Thyroid gland (tissue), 4 donors: ENCODE measurements around the gene CPT1C. TPM values are rescaled to one million over a fixed set of nuclear protein-coding genes. Genes with fewer than 3 reads are reported as not detected.

Experiments
- DNase-seq, 2 donors: peaks; one replicate each; pipeline ENCODE4 v3.0.0-alpha.2; 2019
- H3K27ac ChIP-seq, 3 donors: fragments of 200-600 bp; sonication (generic); 1 replicate in 2 of 3; 2 replicates in 1 of 3; pipeline ENCODE4 v1.5.1; 2016 to 2019; ENCODE audit warnings: mild to moderate bottlenecking in 1 of 3, moderate library complexity in 1 of 3
- H3K27me3 ChIP-seq: fragments of 200-600 bp; sonication (generic); one replicate; pipeline ENCODE4 v1.5.1; 2019
- H3K36me3 ChIP-seq, 2 donors: fragments of 200-600 bp; sonication (generic); one replicate each; pipeline ENCODE4 v1.5.1; 2016 to 2019
- H3K4me1 ChIP-seq, 2 donors: fragments of 200-600 bp; sonication (generic); one replicate each; pipeline ENCODE4 v1.5.1; 2017 to 2019
- H3K4me3 ChIP-seq, 3 donors: fragments of 200-600 bp; sonication (generic); replicated peaks in 1 of 3; 1 replicate in 2 of 3; 2 replicates in 1 of 3; pipeline ENCODE4 v1.5.1; 2016; ENCODE audit warnings: mild to moderate bottlenecking in 1 of 3
- H3K9me3 ChIP-seq: fragments of 200-600 bp; sonication (generic); one replicate; pipeline ENCODE4 v1.5.1; 2017
- POLR2A ChIP-seq, 2 donors: fragments of 450-650 bp; IDR thresholded peaks; one replicate each; pipeline ENCODE4 v1.6.1; 2017; ENCODE audit warnings: antibody characterized with exemption in 2 of 2, mild to moderate bottlenecking in 2 of 2, moderate library complexity in 1 of 2
- WGBS, 2 donors: methylation state at CpG; one replicate each; pipeline ENCODE4 v1.1.5; 2017; 5-methylcytosine and 5-hydroxymethylcytosine counted together
- intact Hi-C: fragments of 100-400 bp; cut with DNase I; formaldehyde crosslinking; loops from one replicate; pipeline ENCODE4 v1.15.1; 2023
- total RNA-seq, 4 donors: library from RNA; depleted of rRNA; stranded (reverse); fragments of >200 nt; gene quantifications; one replicate each; pipeline ENCODE4 v1.2.3, GENCODE V29; 2016
- TF ChIP-seq, protein P1 (sequence below), 6 experiments: fragments of 200-600 bp in 3 of 6; fragments of 450-650 bp in 3 of 6; sonication (generic) in 3 of 6; IDR thresholded peaks; one replicate each; pipeline ENCODE4 v1.5.1; 2016 to 2019; ENCODE audit warnings: antibody characterized with exemption in 6 of 6, mild to moderate bottlenecking in 2 of 6, inconsistent platforms in 1 of 6, moderate library complexity in 1 of 6

The CPT1C gene
- total RNA-seq, 4 donors from 2014 or later = 1.9 to 3.9 (median 2.6) TPM

DNA sequence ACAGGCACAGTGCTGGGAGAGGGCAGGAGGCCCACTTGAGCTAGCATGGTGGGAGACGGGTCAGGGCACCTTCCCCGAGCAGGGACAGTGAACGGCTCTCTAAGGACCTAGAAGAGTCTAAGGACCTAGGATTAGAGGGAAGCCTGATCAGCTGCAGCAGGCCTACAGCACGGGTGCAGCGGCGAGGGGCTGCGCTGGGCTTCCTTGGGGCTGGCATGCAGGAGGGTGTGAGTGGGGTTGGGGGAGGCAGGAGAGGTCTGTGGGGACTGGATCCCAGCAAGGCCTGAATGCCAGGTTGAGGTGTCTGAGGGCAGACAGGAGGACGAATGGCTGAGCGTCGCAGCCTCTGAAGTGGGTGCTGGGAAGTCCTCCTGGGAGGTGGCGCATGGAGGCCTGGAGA lies 45.3 kb upstream of the CPT1C start:
- Histone ChIP-seq H3K27me3 (no peaks in the 10 kb centered on the region), H3K36me3 (peaks cover 22 to 24% of the 10 kb centered on the region in 2 donors), H3K9me3 (no peaks in the 10 kb centered on the region), H3K4me1 (peaks cover 17 to 27% of the 10 kb centered on the region in 2 donors), H3K4me3 (no peak overlapping the region), H3K27ac (no peak overlapping the region)
- intact Hi-C loops = no loop called here
- 91 to 95% methylated on average over 4 to 10 of the region's 11 CpGs for WGBS, 2 donors
- TF ChIP-seq, protein P1, sequence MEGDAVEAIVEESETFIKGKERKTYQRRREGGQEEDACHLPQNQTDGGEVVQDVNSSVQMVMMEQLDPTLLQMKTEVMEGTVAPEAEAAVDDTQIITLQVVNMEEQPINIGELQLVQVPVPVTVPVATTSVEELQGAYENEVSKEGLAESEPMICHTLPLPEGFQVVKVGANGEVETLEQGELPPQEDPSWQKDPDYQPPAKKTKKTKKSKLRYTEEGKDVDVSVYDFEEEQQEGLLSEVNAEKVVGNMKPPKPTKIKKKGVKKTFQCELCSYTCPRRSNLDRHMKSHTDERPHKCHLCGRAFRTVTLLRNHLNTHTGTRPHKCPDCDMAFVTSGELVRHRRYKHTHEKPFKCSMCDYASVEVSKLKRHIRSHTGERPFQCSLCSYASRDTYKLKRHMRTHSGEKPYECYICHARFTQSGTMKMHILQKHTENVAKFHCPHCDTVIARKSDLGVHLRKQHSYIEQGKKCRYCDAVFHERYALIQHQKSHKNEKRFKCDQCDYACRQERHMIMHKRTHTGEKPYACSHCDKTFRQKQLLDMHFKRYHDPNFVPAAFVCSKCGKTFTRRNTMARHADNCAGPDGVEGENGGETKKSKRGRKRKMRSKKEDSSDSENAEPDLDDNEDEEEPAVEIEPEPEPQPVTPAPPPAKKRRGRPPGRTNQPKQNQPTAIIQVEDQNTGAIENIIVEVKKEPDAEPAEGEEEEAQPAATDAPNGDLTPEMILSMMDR (IDR thresholded peaks at IDR 0.05) = no peak
- TF ChIP-seq POLR2A (IDR thresholded peaks at IDR 0.05) = no peak
- no peak for DNase-seq

DNA sequence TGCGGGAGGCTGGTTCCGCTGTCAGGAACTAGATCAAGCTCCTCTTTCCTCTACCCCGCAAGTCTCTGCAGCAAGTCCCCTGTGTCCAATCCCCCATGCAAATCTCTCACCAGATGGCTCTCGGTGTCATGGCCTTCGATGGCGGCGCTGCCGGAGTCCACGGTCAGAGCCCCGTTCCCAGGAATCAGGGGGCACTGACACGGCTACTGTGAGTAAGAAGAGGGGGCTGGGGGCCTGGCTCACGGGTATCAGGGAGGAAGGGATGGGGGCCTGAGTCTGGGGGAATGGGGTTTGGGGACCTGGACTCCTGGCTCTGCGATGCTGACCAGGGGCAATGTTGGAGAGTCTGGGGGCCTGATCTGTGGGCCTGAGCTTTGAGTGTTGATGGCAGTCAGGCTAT lies 44.9 kb upstream of the CPT1C start:
- H3K4me3 ChIP-seq = no peak overlapping the region
- H3K9me3 ChIP-seq = no peaks in the 10 kb centered on the region
- H3K36me3 ChIP-seq = peaks cover 25% of the 10 kb centered on the region in 2 donors
- intact Hi-C loops = no loop called here
- 92 to 94% methylated on average over 11 of the region's 13 CpGs for WGBS, 2 donors
- TF ChIP-seq, protein P1 (IDR thresholded peaks at IDR 0.05) = no peak
- no peak for TF ChIP-seq POLR2A (IDR thresholded peaks at IDR 0.05)
- no peak for DNase-seq
- H3K27me3 ChIP-seq = no peaks in the 10 kb centered on the region
- H3K27ac ChIP-seq = no peak overlapping the region
- H3K4me1 ChIP-seq = peaks cover 15 to 25% of the 10 kb centered on the region in 2 donors

GRCh38 chr19:49646586-49646985 lies 44.3 kb upstream of the CPT1C start:
- Histone ChIP-seq H3K4me1 (peaks cover 9 to 20% of the 10 kb centered on the region in 2 donors), H3K27ac (no peak overlapping the region), H3K9me3 (no peaks in the 10 kb centered on the region), H3K36me3 (peaks cover 30 to 31% of the 10 kb centered on the region in 2 donors), H3K4me3 (no peak overlapping the region), H3K27me3 (no peaks in the 10 kb centered on the region)
- no peak for DNase-seq
- 91 to 96% methylated on average over 14 to 17 of the region's 17 CpGs for WGBS, 2 donors
- intact Hi-C loops = no loop called here
- TF ChIP-seq POLR2A (IDR thresholded peaks at IDR 0.05) = no peak
- TF ChIP-seq, protein P1 (IDR thresholded peaks at IDR 0.05) = no peak

DNA sequence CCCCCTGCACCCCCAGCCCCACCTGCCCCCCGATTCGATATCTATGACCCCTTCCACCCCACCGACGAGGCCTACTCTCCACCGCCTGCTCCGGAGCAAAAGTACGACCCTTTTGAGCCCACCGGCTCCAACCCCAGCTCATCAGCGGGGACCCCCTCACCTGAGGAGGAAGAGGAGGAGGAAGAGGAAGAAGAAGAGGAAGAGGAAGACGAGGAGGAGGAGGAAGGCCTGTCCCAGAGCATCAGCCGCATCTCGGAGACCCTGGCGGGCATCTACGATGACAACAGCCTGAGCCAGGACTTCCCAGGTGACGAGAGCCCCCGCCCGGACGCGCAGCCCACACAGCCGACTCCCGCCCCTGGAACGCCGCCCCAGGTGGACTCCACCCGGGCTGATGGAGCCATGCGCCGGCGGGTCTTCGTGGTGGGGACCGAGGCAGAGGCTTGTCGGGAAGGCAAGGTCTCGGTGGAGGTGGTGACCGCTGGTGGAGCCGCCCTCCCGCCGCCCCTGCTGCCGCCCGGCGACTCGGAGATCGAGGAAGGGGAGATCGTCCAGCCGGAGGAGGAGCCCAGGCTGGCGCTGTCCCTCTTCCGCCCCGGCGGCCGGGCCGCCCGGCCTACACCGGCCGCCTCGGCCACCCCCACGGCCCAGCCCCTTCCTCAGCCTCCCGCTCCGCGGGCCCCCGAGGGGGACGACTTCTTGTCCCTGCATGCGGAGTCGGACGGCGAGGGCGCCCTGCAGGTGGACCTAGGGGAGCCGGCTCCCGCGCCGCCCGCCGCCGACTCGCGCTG lies 39.7 kb upstream of the CPT1C start:
- intact Hi-C loops = no loop called here

More for the DNA sequence above, 39.7 kb upstream of the CPT1C start:
- WGBS, 2 donors = 95 to 99% methylated on average over 38 to 48 of the region's 72 CpGs
- peaks cover 66 to 71% of the 10 kb centered on the region in 2 donors for H3K36me3 ChIP-seq
- no peak overlapping the region for H3K27ac ChIP-seq
- TF ChIP-seq POLR2A (IDR thresholded peaks at IDR 0.05) = no peak
- TF ChIP-seq, protein P1 (IDR thresholded peaks at IDR 0.05) = no peak
- DNase-seq = no peak
- H3K27me3 ChIP-seq = no peaks in the 10 kb centered on the region
- H3K4me1 ChIP-seq = no peaks in the 10 kb centered on the region
- H3K4me3 ChIP-seq = no peak overlapping the region
- no peaks in the 10 kb centered on the region for H3K9me3 ChIP-seq
